H7 (cell line): Measurements from ENCODE around the gene FAAP20. TPM values are rescaled to one million over a fixed set of nuclear protein-coding genes. Genes with fewer than 3 reads are reported as not detected.
A peak's percentile ranks its signal among the peaks of the same experiment; 100 is the strongest.

Experiments
- DNase-seq: peaks from one replicate; pipeline ENCODE4 v3.0.0; 2012
- H3K27me3 ChIP-seq: 2 replicates; pipeline ENCODE4 v1.6.0; 2011; ENCODE audit warnings: mild to moderate bottlenecking, low read length; ENCODE audit not compliant: control insufficient read depth, insufficient read depth
- H3K36me3 ChIP-seq: replicated peaks from 2 replicates; pipeline ENCODE4 v1.5.1; 2011; ENCODE audit warnings: low read length; ENCODE audit not compliant: control insufficient read depth, insufficient read depth
- H3K4me3 ChIP-seq: 2 replicates; pipeline ENCODE4 v1.5.1; 2011; ENCODE audit warnings: low read depth, mild to moderate bottlenecking, control low read depth, low read length, moderate library complexity; ENCODE audit not compliant: insufficient read depth
- total RNA-seq: library from RNA; depleted of rRNA; stranded (reverse); fragments of >200 nt; shearing (Covaris generic); gene quantifications from 2 replicates; pipeline ENCODE4 v1.2.3, GENCODE V29; 2014

The FAAP20 gene
- total RNA-seq, 1 experiment from 2014 or later: 69.9 TPM

GRCh38 chr1:2224631-2225428, 30.3 kb upstream of the FAAP20 start:
- Histone ChIP-seq H3K27me3 (peaks cover 1% of the 10 kb centered on the region; the same call in 1 of the 2 replicates), H3K36me3 (no peaks in the 10 kb centered on the region), H3K4me3 (no peak overlapping the region)
- no peak for DNase-seq

GRCh38 chr1:2224170-2224584, 29.6 kb upstream of the FAAP20 start:
- DNase-seq: no peak
- H3K4me3 ChIP-seq: no peak overlapping the region
- peaks cover 1% of the 10 kb centered on the region; the same call in 1 of the 2 replicates for H3K27me3 ChIP-seq
- H3K36me3 ChIP-seq: no peaks in the 10 kb centered on the region

- H3K36me3 ChIP-seq: no peaks in the 10 kb centered on the region
- DNase-seq: no peak
- H3K4me3 ChIP-seq: no peak overlapping the region
- no peaks in the 10 kb centered on the region for H3K27me3 ChIP-seq
These were observed 26.7 kb upstream of the FAAP20 start for GRCh38 chr1:2221271-2221670.

GRCh38 chr1:2216767-2217058, 22.1 kb upstream of the FAAP20 start:
- H3K27me3 ChIP-seq: no peaks in the 10 kb centered on the region

GRCh38 chr1:2215909-2216766, 21.6 kb upstream of the FAAP20 start:
- H3K36me3 ChIP-seq: no peaks in the 10 kb centered on the region
- H3K27me3 ChIP-seq: no peaks in the 10 kb centered on the region
- H3K4me3 ChIP-seq: no peak overlapping the region
- no peak for DNase-seq

More at GRCh38 chr1:2216767-2217058, 22.1 kb upstream of the FAAP20 start:
- DNase-seq: no peak
- no peaks in the 10 kb centered on the region for H3K36me3 ChIP-seq
- H3K4me3 ChIP-seq: no peak overlapping the region

- H3K4me3 ChIP-seq: no peak overlapping the region
- no peaks in the 10 kb centered on the region for H3K27me3 ChIP-seq
- no peaks in the 10 kb centered on the region for H3K36me3 ChIP-seq
- no peak for DNase-seq
These were observed 20.8 kb upstream of the FAAP20 start for GRCh38 chr1:2215329-2215728.

GRCh38 chr1:2214541-2215241, 20.1 kb upstream of the FAAP20 start:
- Histone ChIP-seq H3K4me3 (no peak overlapping the region), H3K36me3 (no peaks in the 10 kb centered on the region)
- no peak for DNase-seq

GRCh38 chr1:2213576-2214505, 19.3 kb upstream of the FAAP20 start:
- peak; percentile 76 for DNase-seq
- no peak overlapping the region for H3K4me3 ChIP-seq
- H3K36me3 ChIP-seq: no peaks in the 10 kb centered on the region
- no peaks in the 10 kb centered on the region for H3K27me3 ChIP-seq

More at GRCh38 chr1:2214541-2215241, 20.1 kb upstream of the FAAP20 start:
- H3K27me3 ChIP-seq: no peaks in the 10 kb centered on the region

GRCh38 chr1:2212532-2213491, 18.2 kb upstream of the FAAP20 start:
- Histone ChIP-seq H3K4me3 (peak overlapping the region; percentile 37), H3K36me3 (no peaks in the 10 kb centered on the region), H3K27me3 (no peaks in the 10 kb centered on the region)
- DNase-seq: peak; percentile 97

GRCh38 chr1:2212274-2212531, 17.6 kb upstream of the FAAP20 start:
- no peaks in the 10 kb centered on the region for H3K36me3 ChIP-seq
- peak overlapping the region; percentile 10; the same call in 1 of the 2 replicates for H3K4me3 ChIP-seq
- DNase-seq: no peak
- H3K27me3 ChIP-seq: no peaks in the 10 kb centered on the region

GRCh38 chr1:2210786-2211185, 16.2 kb upstream of the FAAP20 start:
- DNase-seq: no peak
- no peak overlapping the region for H3K4me3 ChIP-seq
- H3K36me3 ChIP-seq: no peaks in the 10 kb centered on the region
- H3K27me3 ChIP-seq: peaks cover 3% of the 10 kb centered on the region; the same call in 1 of the 2 replicates

- Histone ChIP-seq H3K27me3 (peaks cover 8% of the 10 kb centered on the region; the same call in 1 of the 2 replicates), H3K4me3 (no peak overlapping the region), H3K36me3 (no peaks in the 10 kb centered on the region)
- no peak for DNase-seq
These were observed 15.6 kb upstream of the FAAP20 start for GRCh38 chr1:2210084-2210653.
